ENCODE data around the gene RFC5. TPM values are rescaled to one million over a fixed set of nuclear protein-coding genes. Genes with fewer than 3 reads are reported as not detected.

The RFC5 gene
- polyA plus RNA-seq, 3 donors, result 6.6 to 8.0 (median 7.5) TPM

GRCh38 chr12:117972301-117972700 is 44.2 kb upstream of the RFC5 start:
- no peaks in the 10 kb centered on the region for H3K4me1 ChIP-seq (ENCODE audit: control insufficient read depth in 1 of 2, insufficient read depth in 2 of 2, low read length in 2 of 2)
- H4K20me1 ChIP-seq (ENCODE audit: insufficient read depth, low read length), result no peaks in the 10 kb centered on the region
- DNase-seq, result no peak
- no peak overlapping the region for H3K27ac ChIP-seq (ENCODE audit: low read depth in 1 of 2, low read length in 2 of 2)
- no peak overlapping the region for H2AFZ ChIP-seq (ENCODE audit: insufficient read depth, low read depth, low read length, poor library complexity, severe bottlenecking)
- no peaks in the 10 kb centered on the region for H3K36me3 ChIP-seq (replicated peaks in 1 of 2; ENCODE audit: control insufficient read depth in 1 of 2, insufficient read depth in 2 of 2, low read length in 2 of 2)
- H3K4me3 ChIP-seq (replicated peaks in 1 of 3; ENCODE audit: low read depth in 2 of 3, low read length in 3 of 3), result no peak overlapping the region
- H3K9ac ChIP-seq (ENCODE audit: insufficient read depth, low read length, poor library complexity, severe bottlenecking), result no peak overlapping the region
- peaks cover 5 to 9% of the 10 kb centered on the region in 2 donors for H3K9me3 ChIP-seq (replicated peaks in 1 of 2; ENCODE audit: control insufficient read depth in 1 of 2, insufficient read depth in 1 of 2, low read length in 2 of 2)
- no peak overlapping the region for H3K4me3 Mint-ChIP-seq
- no peaks in the 10 kb centered on the region for H3K79me2 ChIP-seq (ENCODE audit: insufficient read depth, low read length)
- peaks cover 3% of the 10 kb centered on the region for H3K4me1 Mint-ChIP-seq
- peaks cover 0 to 2% of the 10 kb centered on the region in 2 donors for H3K36me3 Mint-ChIP-seq
- no peak for TF ChIP-seq CTCF (IDR thresholded peaks at IDR 0.05)
- peaks cover 35 to 62% (median 39%) of the 10 kb centered on the region in 3 donors for H3K27me3 Mint-ChIP-seq (ENCODE audit: low read depth in 3 of 3)
- peaks cover 2 to 23% (median 18%) of the 10 kb centered on the region in 7 donors for H3K9me3 Mint-ChIP-seq
- H3K27me3 ChIP-seq (ENCODE audit: control insufficient read depth in 2 of 2, insufficient read depth in 2 of 2, low read length in 2 of 2), result peaks cover 21 to 29% of the 10 kb centered on the region in 2 donors
- no peak overlapping the region for H3K27ac Mint-ChIP-seq
- intact Hi-C loops (cut with micrococcal nuclease), result no loop called here
- WGBS (ENCODE audit: insufficient coverage), result 61% methylated on average over 2 of the region's 2 CpGs
- no peak overlapping the region for H3K4me2 ChIP-seq (replicated peaks; ENCODE audit: extremely low read depth, low read length, poor library complexity, severe bottlenecking)

DNA sequence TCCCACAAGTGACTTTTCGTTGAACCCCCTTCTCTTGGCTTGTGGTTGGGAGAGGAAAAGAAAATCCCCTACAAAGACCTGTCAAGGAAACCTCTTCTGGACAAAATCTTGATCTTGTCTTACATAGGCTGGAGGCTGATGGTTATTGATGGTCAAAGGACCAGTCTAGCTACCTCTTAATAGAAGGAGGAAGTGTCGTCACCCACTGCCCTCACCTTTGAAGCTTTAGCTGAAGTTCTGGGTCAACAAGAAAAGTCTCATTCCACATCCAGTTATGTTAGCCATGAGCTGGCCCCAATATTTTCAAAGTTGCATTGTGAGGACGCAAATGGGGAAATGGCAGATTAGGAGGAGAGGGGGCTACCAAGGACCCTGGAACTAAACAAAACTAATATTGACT is 41.5 kb upstream of the RFC5 start:
- no peaks in the 10 kb centered on the region for H3K79me2 ChIP-seq (ENCODE audit: insufficient read depth, low read length)
- peaks cover 2 to 23% (median 15%) of the 10 kb centered on the region in 7 donors for H3K9me3 Mint-ChIP-seq
- H2AFZ ChIP-seq (ENCODE audit: insufficient read depth, low read depth, low read length, poor library complexity, severe bottlenecking), result no peak overlapping the region
- 100% methylated on average over 1 of the region's 3 CpGs for WGBS (ENCODE audit: insufficient coverage)
- peaks cover 5 to 9% of the 10 kb centered on the region in 2 donors for H3K9me3 ChIP-seq (replicated peaks in 1 of 2; ENCODE audit: control insufficient read depth in 1 of 2, insufficient read depth in 1 of 2, low read length in 2 of 2)
- intact Hi-C loops (cut with micrococcal nuclease), result no loop called here
- TF ChIP-seq CTCF (IDR thresholded peaks at IDR 0.05), result no peak
- H3K9ac ChIP-seq (ENCODE audit: insufficient read depth, low read length, poor library complexity, severe bottlenecking), result no peak overlapping the region
- H3K36me3 Mint-ChIP-seq, result no peaks in the 10 kb centered on the region
- H3K4me2 ChIP-seq (replicated peaks; ENCODE audit: extremely low read depth, low read length, poor library complexity, severe bottlenecking), result no peak overlapping the region
- H3K4me1 ChIP-seq (ENCODE audit: control insufficient read depth in 1 of 2, insufficient read depth in 2 of 2, low read length in 2 of 2), result no peaks in the 10 kb centered on the region
- no peaks in the 10 kb centered on the region for H3K4me1 Mint-ChIP-seq
- peaks cover 15 to 37% (median 21%) of the 10 kb centered on the region in 3 donors for H3K27me3 Mint-ChIP-seq (ENCODE audit: low read depth in 3 of 3)
- no peaks in the 10 kb centered on the region for H3K36me3 ChIP-seq (replicated peaks in 1 of 2; ENCODE audit: control insufficient read depth in 1 of 2, insufficient read depth in 2 of 2, low read length in 2 of 2)
- H3K27me3 ChIP-seq (ENCODE audit: control insufficient read depth in 2 of 2, insufficient read depth in 2 of 2, low read length in 2 of 2), result peaks cover 4 to 5% of the 10 kb centered on the region in 2 donors
- H3K27ac Mint-ChIP-seq, result peak overlapping the region in 1 of 7 donors; percentile 65
- no peak overlapping the region for H3K4me3 ChIP-seq (replicated peaks in 1 of 3; ENCODE audit: low read depth in 2 of 3, low read length in 3 of 3)
- H3K27ac ChIP-seq (ENCODE audit: low read depth in 1 of 2, low read length in 2 of 2), result no peak overlapping the region
- no peaks in the 10 kb centered on the region for H4K20me1 ChIP-seq (ENCODE audit: insufficient read depth, low read length)
- no peak overlapping the region for H3K4me3 Mint-ChIP-seq
- DNase-seq, result no peak

Measured in CD14-positive monocyte (primary cell).